DMS53 treated with DMSO at 0.1 percent for 48 hours (cell line): ENCODE data around the gene MAPKAPK3.

Experiments
- DNase-seq: peaks from one replicate; lab custom pipeline; 2025; ENCODE audit not compliant: unreplicated experiment; lab: John Stamatoyannopoulos, UW

Gene MAPKAPK3

GRCh38 chr3:50617096-50617791 lies at the start of gene MAPKAPK3:
TSS of gene MAPKAPK3 (plus strand) at chr3:50617151. CDS start at chr3:50617566, 415 bp downstream.
- DNase-seq, result no peak

DNA sequence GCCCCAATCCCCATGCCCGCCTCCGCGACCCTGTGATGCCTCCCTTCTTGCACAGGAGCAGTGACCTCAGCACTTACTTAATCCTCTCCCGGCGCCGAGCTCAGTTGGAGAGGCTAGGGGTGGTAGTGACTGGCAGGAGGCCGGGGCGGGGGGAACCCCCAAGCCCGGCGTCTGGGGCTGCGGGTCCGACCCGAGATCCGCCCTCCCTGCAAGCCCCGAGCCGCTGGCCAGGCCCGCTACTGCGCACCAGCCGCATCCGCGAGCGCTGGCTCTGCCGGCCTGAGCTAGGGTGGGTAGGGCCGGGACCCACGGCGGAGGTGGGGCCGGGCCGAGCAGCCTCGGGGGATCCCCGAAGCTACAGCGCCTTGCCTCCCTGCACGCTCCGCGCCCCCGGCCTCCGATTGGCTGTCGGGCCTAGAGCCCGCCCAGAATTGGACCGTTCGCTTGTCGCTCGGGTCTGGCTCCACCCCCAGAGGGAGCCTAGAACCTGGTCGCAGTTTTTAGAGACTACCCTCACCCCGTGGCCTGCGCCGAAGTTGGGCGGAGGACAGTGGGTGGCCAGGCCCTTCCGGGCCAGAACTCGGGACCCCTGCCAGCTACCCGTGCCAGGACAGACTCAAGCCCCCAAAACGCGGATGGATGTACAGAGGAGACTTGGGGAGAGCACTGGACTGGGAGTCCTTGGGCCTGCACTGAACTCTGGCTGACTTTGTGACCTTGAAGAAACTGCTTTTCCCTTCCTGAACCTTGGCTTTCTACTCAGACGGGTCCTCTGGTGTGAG lies 49.4 kb upstream of the MAPKAPK3 start, which contains the start of gene C3orf18:
Gene C3orf18, minus strand, starts transcription at position 362 of the 782 bp plus-strand sequence. CDS start 2,048 bp downstream, outside the sequence.
- peak; percentile 31 for DNase-seq

- DNase-seq, result peak; percentile 52
Observed at GRCh38 chr3:50568947-50569749, 47.8 kb upstream of the MAPKAPK3 start, which contains the start of gene HEMK1. TSS of gene HEMK1 (plus strand) at chr3:50569522. CDS start at chr3:50571105, 1,583 bp downstream.

GRCh38 chr3:50570508-50571279 lies 46.3 kb upstream of the MAPKAPK3 start:
- DNase-seq, result no peak

GRCh38 chr3:50571486-50571885 lies 45.5 kb upstream of the MAPKAPK3 start:
- no peak for DNase-seq

DNA sequence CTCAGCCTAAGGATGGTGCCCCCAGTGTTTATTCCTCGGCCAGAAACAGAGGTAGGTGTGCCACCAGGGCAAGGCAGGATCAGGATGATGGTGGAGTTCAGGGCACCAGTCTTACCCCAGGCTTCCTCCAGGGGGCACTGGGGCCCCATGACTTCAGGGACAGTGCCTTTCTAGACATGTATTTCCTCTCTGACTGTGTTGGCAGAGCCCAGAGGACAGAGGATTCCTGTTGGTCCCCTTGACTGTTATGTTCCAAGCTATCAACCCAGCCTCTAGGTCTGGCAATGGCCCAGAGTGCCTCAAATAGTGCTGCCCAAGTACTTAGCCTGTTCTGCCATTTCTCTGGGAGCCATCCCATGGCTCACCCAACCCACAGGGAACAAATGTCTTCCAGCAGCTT lies 44.8 kb upstream of the MAPKAPK3 start:
- DNase-seq, result no peak

DNA sequence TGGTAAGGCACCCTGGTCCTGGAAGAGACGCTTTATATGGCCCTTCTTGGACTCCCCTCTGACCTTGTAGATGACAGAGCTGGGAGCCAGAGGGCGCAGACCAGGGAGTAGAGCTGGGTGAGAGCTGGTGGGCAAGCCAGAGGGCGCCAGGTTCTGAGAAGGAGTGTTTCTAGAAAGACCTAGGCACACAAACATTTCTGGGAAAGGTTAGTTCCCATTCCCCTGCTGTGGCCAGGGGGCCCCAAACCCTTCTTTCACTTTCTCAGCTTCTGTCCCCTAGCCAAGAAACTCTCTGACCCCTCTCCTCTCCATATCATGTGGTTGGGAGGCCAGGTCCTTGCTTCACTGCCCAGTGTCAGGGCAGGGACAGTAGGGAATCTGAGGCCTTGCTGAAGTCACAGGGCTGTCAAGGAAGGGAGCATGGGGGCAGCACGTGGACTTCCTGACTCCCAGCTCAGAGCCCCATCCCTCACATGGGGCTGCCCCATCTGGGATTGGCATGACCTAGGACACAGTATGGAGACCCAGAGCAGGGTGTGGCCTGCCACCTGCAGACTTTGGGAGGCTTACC lies 44.1 kb upstream of the MAPKAPK3 start:
- DNase-seq, result no peak

GRCh38 chr3:50573566-50574443 lies 43.1 kb upstream of the MAPKAPK3 start:
- no peak for DNase-seq

- no peak for DNase-seq
Observed at GRCh38 chr3:50574444-50574831, 42.5 kb upstream of the MAPKAPK3 start.

DNA sequence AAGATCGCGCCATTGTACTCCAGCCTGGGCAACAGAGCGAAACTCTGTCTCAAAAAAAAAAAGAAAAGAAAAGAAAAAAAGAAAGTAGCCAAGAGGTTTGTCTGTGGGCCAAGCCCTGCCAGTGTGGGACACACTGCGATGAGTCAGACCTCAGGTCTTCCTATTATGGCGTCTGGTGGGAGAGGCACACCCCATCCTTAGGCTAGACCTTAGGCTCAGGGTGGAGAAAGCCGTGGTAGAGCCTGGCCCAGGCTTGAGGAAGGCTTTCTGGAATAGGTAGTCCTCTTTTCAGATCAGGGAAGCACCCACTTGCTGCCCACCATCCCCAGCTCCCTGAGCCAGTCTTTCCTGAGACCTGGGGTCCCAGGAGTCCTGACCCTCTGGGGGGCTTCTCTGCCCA lies 41.6 kb upstream of the MAPKAPK3 start:
- no peak for DNase-seq

DNA sequence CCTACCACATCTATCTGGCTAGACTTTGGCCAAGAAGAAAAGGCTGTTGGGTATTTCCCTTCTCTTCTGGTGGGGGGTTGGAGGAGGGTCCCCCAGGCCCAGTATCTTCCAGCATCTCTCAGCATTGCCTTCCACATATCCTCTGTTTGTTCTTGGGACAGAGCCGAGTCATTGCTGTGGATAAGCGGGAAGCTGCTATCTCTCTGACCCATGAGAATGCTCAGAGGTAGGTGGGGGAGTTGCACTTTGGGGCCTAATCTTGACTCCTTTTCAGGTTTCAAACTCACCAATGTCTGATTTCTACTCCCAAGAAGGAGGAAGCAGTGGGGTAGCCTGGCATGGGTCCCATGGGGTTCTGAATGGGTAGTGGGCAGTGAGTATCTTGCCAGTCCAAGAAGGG lies 39.6 kb upstream of the MAPKAPK3 start:
- no peak for DNase-seq

- no peak for DNase-seq
Observed at GRCh38 chr3:50580683-50581458, 36.1 kb upstream of the MAPKAPK3 start.

GRCh38 chr3:50581459-50581842 lies 35.5 kb upstream of the MAPKAPK3 start:
- DNase-seq, result no peak

DNA sequence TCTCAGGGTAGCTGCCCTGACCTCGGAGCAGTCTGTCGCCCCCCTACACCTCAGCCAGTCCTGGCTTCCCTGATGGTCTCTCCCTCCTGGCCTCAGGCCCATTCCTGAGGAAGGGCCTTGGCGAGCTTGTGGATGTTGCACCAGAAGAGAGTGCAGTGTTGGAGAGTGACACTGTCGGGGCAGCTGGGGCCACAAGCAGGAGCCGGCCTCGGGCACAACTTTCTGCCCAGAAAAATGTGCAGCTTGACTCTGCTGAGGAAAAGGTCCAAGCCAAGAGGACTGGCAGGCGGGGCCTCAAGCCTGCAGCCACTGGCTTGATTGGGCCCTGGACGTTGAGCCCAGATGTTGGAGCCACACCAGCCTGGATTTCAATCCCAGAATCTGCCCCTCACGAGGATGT lies 34.9 kb upstream of the MAPKAPK3 start:
- no peak for DNase-seq

- DNase-seq, result no peak
Observed at GRCh38 chr3:50583897-50584296, 33.1 kb upstream of the MAPKAPK3 start.

DNA sequence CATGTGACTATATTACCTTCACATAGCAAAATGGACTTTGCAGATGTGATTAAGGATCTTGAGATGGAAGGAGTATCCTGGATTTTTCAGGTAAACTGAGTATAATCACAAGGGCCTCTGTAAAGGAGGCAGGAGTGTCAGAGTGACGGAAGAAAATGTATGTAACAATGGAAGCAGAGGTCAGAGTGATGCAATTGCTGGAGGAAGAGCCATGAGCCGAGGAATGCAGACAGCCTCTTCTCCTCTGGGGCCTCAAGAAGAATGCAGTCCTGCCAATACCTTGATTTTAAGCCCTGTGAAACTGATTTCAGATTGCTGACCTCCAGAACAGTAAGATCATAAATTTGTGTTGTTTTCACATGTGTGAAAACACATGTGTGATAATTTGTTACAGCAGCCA lies 32.6 kb upstream of the MAPKAPK3 start:
- no peak for DNase-seq

DNA sequence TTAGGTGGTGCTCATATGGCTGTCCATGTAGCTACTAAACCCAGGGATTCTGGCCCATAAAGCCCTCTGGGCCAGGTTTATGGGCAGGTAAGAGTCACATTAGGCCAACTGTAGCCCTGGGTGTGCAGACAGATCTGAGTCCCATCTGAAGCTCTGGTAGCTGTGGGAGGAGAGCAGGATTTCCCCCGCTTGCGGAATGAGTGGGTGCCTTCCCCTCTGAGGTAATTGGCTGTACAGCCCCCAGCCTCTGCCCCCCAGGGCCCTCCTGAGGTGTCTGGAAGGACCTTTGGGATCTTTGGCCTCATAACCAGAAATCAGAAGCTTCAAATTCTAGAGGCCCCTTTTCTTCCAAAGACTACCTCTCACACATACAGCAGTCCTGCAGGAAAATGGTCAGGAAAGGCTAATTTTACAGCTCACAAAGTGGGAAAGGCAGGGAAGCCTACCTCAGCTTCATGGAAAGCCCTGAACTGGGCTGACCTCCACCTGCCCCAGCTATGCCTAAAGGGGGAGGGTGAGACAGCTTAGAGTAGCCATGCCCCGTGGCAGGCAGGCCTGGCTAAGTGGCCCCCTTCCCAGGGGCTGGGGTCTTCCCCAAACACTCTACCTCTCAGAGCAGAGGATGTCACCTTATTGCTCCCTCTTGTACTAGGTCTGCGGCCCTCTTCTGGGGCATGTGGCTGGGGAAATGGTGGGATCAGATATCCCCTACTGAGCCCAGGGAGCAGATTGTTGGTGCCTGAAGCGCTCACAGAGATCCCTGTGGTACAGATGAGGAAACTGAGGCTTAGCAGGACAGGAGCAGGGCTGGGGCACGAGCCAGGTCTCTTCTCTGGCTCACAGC lies 30.8 kb upstream of the MAPKAPK3 start:
- no peak for DNase-seq

DNA sequence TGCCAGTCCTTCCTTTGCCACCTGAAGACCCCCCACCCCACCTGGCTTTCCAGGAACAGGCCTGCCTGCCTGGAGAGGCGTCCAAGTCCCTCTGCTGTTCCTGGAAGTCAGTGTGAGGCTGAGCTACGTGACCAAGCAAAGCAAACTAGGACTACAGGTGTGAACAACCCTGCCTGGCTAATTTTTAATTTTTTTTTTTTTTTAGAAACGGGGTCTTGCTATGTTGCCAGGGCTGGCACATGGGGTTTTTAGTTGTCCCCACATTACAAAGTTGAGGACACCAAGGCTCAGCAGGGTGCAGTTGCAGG lies 30.2 kb upstream of the MAPKAPK3 start:
- DNase-seq, result no peak
